Hepatocyte (in vitro differentiated cells): ENCODE results near the gene SHISA7. TPM values are rescaled to one million over a fixed set of nuclear protein-coding genes. Genes with fewer than 3 reads are reported as not detected.

Source experiments
- DNase-seq: peaks from one replicate; pipeline ENCODE4 v3.0.0-alpha.2; 2016; ENCODE audit warnings: low spot score
- H2AFZ ChIP-seq: fragments of 200-600 bp; sonication (generic); 2 replicates; pipeline ENCODE4 v1.6.0; 2016; ENCODE audit warnings: antibody characterized with exemption, mild to moderate bottlenecking
- H3K27ac ChIP-seq: fragments of 200-600 bp; sonication (generic); 2 replicates; pipeline ENCODE4 v1.5.1; 2016; ENCODE audit warnings: mild to moderate bottlenecking
- H3K27me3 ChIP-seq: fragments of 200-600 bp; sonication (generic); 2 replicates; pipeline ENCODE4 v1.6.1; 2016
- H3K36me3 ChIP-seq: fragments of 200-600 bp; sonication (generic); replicated peaks from 2 replicates; pipeline ENCODE4 v1.5.1; 2016; ENCODE audit warnings: low read depth; ENCODE audit not compliant: insufficient read depth
- H3K4me1 ChIP-seq: fragments of 200-600 bp; sonication (generic); 2 replicates; pipeline ENCODE4 v1.5.1; 2016; ENCODE audit warnings: mild to moderate bottlenecking, moderate library complexity; ENCODE audit not compliant: insufficient read depth
- H3K4me2 ChIP-seq: fragments of 200-600 bp; sonication (generic); 2 replicates; pipeline ENCODE4 v1.6.0; 2016
- H3K4me3 ChIP-seq: fragments of 200-600 bp; sonication (generic); 2 replicates; pipeline ENCODE4 v1.5.1; 2016; ENCODE audit warnings: mild to moderate bottlenecking
- H3K79me2 ChIP-seq: fragments of 200-600 bp; sonication (generic); 2 replicates; pipeline ENCODE4 v1.6.0; 2017; ENCODE audit warnings: mild to moderate bottlenecking
- H3K9me2 ChIP-seq: fragments of 200-600 bp; sonication (generic); replicated peaks from 2 replicates; pipeline ENCODE4 v1.6.0; 2017; ENCODE audit warnings: mild to moderate bottlenecking; ENCODE audit not compliant: insufficient read depth
- H3K9me3 ChIP-seq: fragments of 200-600 bp; sonication (generic); 2 replicates; pipeline ENCODE4 v1.5.1; 2016; ENCODE audit warnings: low read depth, mild to moderate bottlenecking
- H4K20me1 ChIP-seq: fragments of 200-600 bp; sonication (generic); 2 replicates; pipeline ENCODE4 v1.6.0; 2016; ENCODE audit warnings: mild to moderate bottlenecking; ENCODE audit not compliant: insufficient read depth, poor library complexity, severe bottlenecking
- CTCF ChIP-seq: fragments of 200-600 bp; sonication (generic); IDR thresholded peaks from 2 replicates; pipeline ENCODE4 v1.5.1; 2016; ENCODE audit warnings: antibody characterized with exemption, mild to moderate bottlenecking; ENCODE audit not compliant: poor library complexity
- EZH2 ChIP-seq: fragments of 200-600 bp; sonication (generic); IDR thresholded peaks from 2 replicates; pipeline ENCODE4 v1.6.1; 2016; ENCODE audit warnings: antibody characterized with exemption, mild to moderate bottlenecking, borderline replicate concordance
- EZH2phosphoT487 ChIP-seq: fragments of 200-600 bp; sonication (generic); IDR thresholded peaks from one replicate; pipeline ENCODE4 v1.6.1; 2018; ENCODE audit warnings: antibody characterized with exemption, mild to moderate bottlenecking, low read depth, moderate library complexity; ENCODE audit not compliant: unreplicated experiment, severe bottlenecking
- WGBS: methylation state at CpG from one replicate; pipeline ENCODE4 v1.1.6; 2016; ENCODE audit warnings: low lambda C conversion rate; ENCODE audit errors: missing lambda C conversion rate; 5-methylcytosine and 5-hydroxymethylcytosine counted together
- polyA plus RNA-seq: library from polyadenylated mRNA; unstranded; fragments of >200 nt; fragmentation: Nextera tagmentation; extraction: Ambion mirVana; gene quantifications from 2 replicates; pipeline ENCODE4 v1.2.1, GENCODE V29; 2016
- total RNA-seq: library from RNA; depleted of rRNA; stranded (reverse); fragments of >200 nt; gene quantifications from 2 replicates; pipeline ENCODE4 v1.2.3, GENCODE V29; 2014

Gene SHISA7
- total and polyA plus RNA-seq, 2 experiments from 2014 or later = not detected

GRCh38 chr19:55474269-55475265 is 31.5 kb upstream of the SHISA7 start:
- Histone ChIP-seq H3K27me3 (no peaks in the 10 kb centered on the region), H3K9me3 (no peaks in the 10 kb centered on the region), H3K4me1 (peaks cover 13% of the 10 kb centered on the region), H3K4me2 (no peak overlapping the region), H3K27ac (no peak overlapping the region), H3K4me3 (no peak overlapping the region), H4K20me1 (no peaks in the 10 kb centered on the region), H3K36me3 (no peaks in the 10 kb centered on the region), H3K9me2 (no peaks in the 10 kb centered on the region), H3K79me2 (peaks cover 18% of the 10 kb centered on the region), H2AFZ (no peak overlapping the region)
- 89% methylated on average over 18 of the region's 19 CpGs for WGBS
- TF ChIP-seq EZH2phosphoT487 (no peak), CTCF (no peak), EZH2 (no peak)
- DNase-seq = no peak

- Histone ChIP-seq H3K9me2 (no peaks in the 10 kb centered on the region), H3K4me3 (no peak overlapping the region), H3K27me3 (no peaks in the 10 kb centered on the region), H3K4me1 (peaks cover 13% of the 10 kb centered on the region), H3K36me3 (no peaks in the 10 kb centered on the region), H3K4me2 (no peak overlapping the region), H3K27ac (no peak overlapping the region), H3K79me2 (peaks cover 14% of the 10 kb centered on the region), H4K20me1 (no peaks in the 10 kb centered on the region), H2AFZ (no peak overlapping the region), H3K9me3 (no peaks in the 10 kb centered on the region)
- TF ChIP-seq EZH2phosphoT487 = no peak
- TF ChIP-seq CTCF = no peak
- no peak for TF ChIP-seq EZH2
- DNase-seq = no peak
- WGBS = 64% methylated on average over 15 of the region's 16 CpGs
These were observed 30.3 kb upstream of the SHISA7 start for GRCh38 chr19:55473225-55474012.

- Histone ChIP-seq H3K27ac (no peak overlapping the region), H3K9me3 (no peaks in the 10 kb centered on the region), H4K20me1 (no peaks in the 10 kb centered on the region), H3K4me2 (no peak overlapping the region), H3K36me3 (no peaks in the 10 kb centered on the region), H2AFZ (no peak overlapping the region), H3K27me3 (no peaks in the 10 kb centered on the region), H3K79me2 (peaks cover 4% of the 10 kb centered on the region), H3K4me3 (no peak overlapping the region), H3K4me1 (peaks cover 11% of the 10 kb centered on the region), H3K9me2 (no peaks in the 10 kb centered on the region)
- no peak for DNase-seq
- TF ChIP-seq EZH2phosphoT487 = no peak
- TF ChIP-seq CTCF = no peak
- TF ChIP-seq EZH2 = no peak
- 87% methylated on average over 8 of the region's 8 CpGs for WGBS
These were observed 29.4 kb upstream of the SHISA7 start for GRCh38 chr19:55472463-55472862.
